ENCODE results near the gene UBALD1.
"Not testable (repeated sequence)": the region's sequence is repeated elsewhere in the genome, so short reads cannot be mapped to it uniquely, and the experiment has no call there.

UBALD1 gene

GRCh38 chr16:4614571-4615383 lies at the start of gene UBALD1:
UBALD1 (minus strand) TSS chr16:4614888; CDS start chr16:4614797, 91 bp downstream.
- no peak for DNase-seq (ENCODE audit: low read depth)

- DNase-seq (ENCODE audit: low read depth), result no peak
Measured at GRCh38 chr16:4663777-4664465, 49.2 kb upstream of the UBALD1 start.

- DNase-seq (ENCODE audit: low read depth), result no peak
Measured at GRCh38 chr16:4663465-4663776, 48.7 kb upstream of the UBALD1 start.

GRCh38 chr16:4661661-4662060 lies 47.0 kb upstream of the UBALD1 start:
- no peak for DNase-seq (ENCODE audit: low read depth)

- peak; percentile 14 for DNase-seq (ENCODE audit: low read depth)
Measured at GRCh38 chr16:4660454-4661007, 45.8 kb upstream of the UBALD1 start.

- DNase-seq (ENCODE audit: low read depth), result no peak
Measured at GRCh38 chr16:4659363-4660353, 45.0 kb upstream of the UBALD1 start.

- no peak for DNase-seq (ENCODE audit: low read depth)
Measured at GRCh38 chr16:4656695-4657686, 42.3 kb upstream of the UBALD1 start.

GRCh38 chr16:4656221-4656620 lies 41.5 kb upstream of the UBALD1 start:
- DNase-seq (ENCODE audit: low read depth), result no peak

- DNase-seq (ENCODE audit: low read depth), result no peak
Measured at GRCh38 chr16:4655801-4656200, 41.1 kb upstream of the UBALD1 start.

GRCh38 chr16:4654964-4655590 lies 40.4 kb upstream of the UBALD1 start:
- DNase-seq (ENCODE audit: low read depth), result no peak

GRCh38 chr16:4654011-4654963 lies 39.6 kb upstream of the UBALD1 start:
- no peak for DNase-seq (ENCODE audit: low read depth)

GRCh38 chr16:4652561-4652960 lies 37.9 kb upstream of the UBALD1 start:
- no peak for DNase-seq (ENCODE audit: low read depth)

- DNase-seq (ENCODE audit: low read depth), result no peak
Measured at GRCh38 chr16:4651827-4652226, 37.1 kb upstream of the UBALD1 start.

- DNase-seq (ENCODE audit: low read depth), result not testable (repeated sequence)
Measured at GRCh38 chr16:4650443-4651074, 35.9 kb upstream of the UBALD1 start.

GRCh38 chr16:4649744-4650442 lies 35.2 kb upstream of the UBALD1 start:
- DNase-seq (ENCODE audit: low read depth), result no peak

GRCh38 chr16:4648917-4649316 lies 34.2 kb upstream of the UBALD1 start:
- DNase-seq (ENCODE audit: low read depth), result no peak

- DNase-seq (ENCODE audit: low read depth), result no peak
Measured at GRCh38 chr16:4647644-4647980, 32.9 kb upstream of the UBALD1 start.
